GM13977 (cell line): ENCODE data around the gene NIPAL3.

ENCODE experiments used
- DNase-seq: peaks from one replicate; pipeline ENCODE4 v3.0.0; 2012; ENCODE audit warnings: low spot score
- CTCF ChIP-seq: IDR thresholded peaks from 2 replicates; pipeline ENCODE4 v1.5.1; 2012; ENCODE audit warnings: mild to moderate bottlenecking, control low read depth; ENCODE audit not compliant: insufficient read depth; ENCODE audit errors: extremely low read depth, missing control alignments
- in situ Hi-C: fragments of 300-500 bp; cut with MboI; formaldehyde crosslinking; loops from one replicate; pipeline ENCODE4 v1.12.0; 2022; ENCODE audit warnings: low sequenced_read_pairs, low pct_unique_long_range_greater_than_20kb, mixed read lengths, inconsistent platforms; ENCODE audit not compliant: unreplicated experiment

NIPAL3 gene

DNA sequence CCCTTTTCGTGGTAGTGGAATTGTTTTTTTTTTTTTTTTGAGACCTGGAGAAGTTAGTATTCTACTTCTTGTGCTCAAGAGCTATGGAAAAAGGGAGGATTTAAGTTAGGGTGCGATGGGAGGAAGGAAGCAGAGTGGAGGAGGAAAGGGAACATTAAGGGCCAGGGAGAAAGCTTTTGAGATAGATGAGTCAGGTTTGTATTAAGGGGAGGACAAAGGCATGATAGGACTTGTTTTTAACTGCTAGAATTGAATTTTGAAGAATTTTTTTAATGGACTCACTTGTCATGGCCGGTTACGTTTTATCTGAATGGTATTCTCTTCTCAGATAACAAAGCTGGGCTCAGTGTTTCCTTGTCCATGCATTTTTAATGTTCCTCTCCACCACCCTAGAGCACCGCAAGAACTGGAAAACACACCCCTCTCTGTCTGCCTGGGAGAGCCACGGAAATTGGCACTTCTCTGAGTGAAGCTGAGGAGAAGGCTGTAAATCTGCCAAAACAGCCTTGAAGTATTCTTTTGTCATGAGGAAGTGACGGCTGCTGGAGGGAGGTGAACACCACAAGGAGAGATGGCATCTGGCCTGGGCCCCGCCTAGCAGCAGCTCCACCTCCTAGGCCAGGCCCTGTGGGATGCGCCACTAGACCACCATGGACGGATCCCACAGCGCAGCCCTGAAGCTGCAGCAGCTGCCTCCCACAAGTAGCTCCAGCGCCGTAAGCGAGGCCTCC, 3.5 kb downstream of the NIPAL3 start:
- TF ChIP-seq CTCF, result no peak
- in situ Hi-C loops, result no loop called here
- no peak for DNase-seq

DNA sequence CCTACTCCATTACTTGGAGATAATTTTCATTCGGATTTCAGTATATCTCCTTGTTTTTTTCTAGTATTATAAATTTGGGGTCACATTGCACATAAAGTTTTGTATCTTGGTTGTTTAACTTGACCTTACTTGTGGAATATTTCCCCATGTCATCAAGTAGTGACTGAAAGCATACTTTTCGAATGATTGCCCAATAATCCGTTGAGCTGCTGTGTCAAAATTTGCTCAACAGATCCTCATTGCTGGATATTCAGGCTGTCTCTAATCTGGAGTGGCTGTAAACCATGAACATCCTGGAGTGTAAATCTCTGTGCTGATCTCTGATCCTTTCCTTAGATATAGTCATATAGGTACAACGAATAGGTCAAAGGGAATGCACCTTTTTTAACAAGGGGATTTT, 4.9 kb downstream of the NIPAL3 start:
- no peak for TF ChIP-seq CTCF
- DNase-seq, result no peak
- in situ Hi-C loops, result no loop called here

DNA sequence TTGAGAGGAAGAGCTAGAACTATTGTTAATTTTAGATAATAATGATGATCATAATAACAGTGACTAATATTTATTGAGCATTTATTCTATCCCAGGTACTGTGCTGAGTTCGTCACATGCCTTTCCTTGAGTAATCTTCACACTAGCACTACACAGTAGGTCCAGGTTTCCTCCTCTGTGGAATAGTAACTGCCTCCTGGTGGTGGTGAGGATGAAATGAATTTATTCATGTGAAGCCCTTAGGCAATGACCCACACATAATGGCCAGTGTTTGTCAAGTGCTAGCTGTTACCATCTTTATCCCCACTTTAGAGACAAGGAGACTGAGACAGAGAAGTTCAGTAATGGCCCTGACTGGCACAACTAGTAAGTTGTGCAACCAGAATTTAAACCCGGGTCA, 5.9 kb downstream of the NIPAL3 start:
- no peak for TF ChIP-seq CTCF
- DNase-seq, result no peak
- in situ Hi-C loops, result no loop called here

DNA sequence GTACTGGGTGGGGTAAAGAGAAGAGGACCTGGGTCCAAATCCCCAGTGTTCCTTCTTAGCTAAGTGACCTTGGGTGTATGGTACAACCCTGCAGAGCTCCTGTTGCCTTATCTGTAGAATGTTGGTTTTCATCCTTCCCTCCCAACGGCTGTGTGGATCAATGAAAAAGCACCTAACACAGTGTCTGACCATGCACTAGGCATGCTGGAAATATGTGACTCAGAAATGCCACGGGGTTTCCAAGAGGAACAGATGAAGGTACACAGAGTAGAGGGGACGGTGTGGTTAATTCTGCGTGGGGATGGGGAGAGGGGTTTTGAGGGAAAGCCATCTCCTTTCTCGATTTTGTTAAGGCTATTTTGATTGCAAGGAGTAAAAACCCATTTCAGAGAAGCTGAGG, 8.6 kb downstream of the NIPAL3 start:
- no peak for DNase-seq
- in situ Hi-C loops, result no loop called here
- TF ChIP-seq CTCF, result no peak

DNA sequence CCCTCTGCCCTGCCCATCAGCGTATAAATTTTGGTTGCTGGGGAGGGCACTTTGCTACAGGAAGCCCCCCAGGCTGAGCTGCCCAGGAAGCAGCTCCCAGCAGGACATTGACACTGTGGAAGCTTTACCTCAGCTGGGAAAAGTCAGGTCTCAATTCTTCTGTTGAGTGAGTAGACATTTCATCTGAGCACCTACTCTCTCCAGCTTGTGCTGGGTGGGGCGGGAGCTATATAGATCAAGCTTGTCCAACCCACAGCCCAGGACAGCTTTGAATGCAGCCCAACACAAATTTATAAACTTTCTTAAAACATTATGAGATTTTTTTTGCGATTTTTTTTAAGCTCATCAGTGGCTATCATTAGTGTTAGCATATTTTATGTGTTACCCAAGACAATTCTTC, 9.4 kb downstream of the NIPAL3 start:
- in situ Hi-C loops, result no loop called here
- TF ChIP-seq CTCF, result no peak
- no peak for DNase-seq

DNA sequence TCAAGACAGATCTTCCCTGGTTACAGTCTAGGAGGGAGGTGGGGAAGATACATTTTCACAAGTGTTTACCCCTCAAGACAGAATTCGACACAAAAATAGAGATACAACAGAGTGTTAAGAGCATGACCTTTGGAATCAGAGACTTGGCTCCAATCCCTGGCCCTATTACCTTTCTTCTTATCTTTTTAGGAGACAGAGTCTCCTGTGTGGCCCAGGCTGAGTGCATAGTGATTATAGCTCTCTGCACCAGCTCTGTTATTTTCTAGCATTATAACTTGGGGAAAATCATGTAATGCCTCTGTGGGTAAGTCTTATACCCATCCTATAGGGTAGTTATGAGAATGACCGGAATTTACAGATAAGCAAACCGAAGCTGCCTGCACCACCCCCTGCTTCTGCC, 9.8 kb downstream of the NIPAL3 start:
- no peak for DNase-seq
- in situ Hi-C loops, result no loop called here
- TF ChIP-seq CTCF, result no peak
